H9 (cell line): ENCODE data around the gene DCLK2. TPM values are rescaled to one million over a fixed set of nuclear protein-coding genes. Genes with fewer than 3 reads are reported as not detected.

Experiments
- DNase-seq: peaks from one replicate; pipeline ENCODE4 v3.0.0-alpha.2; 2017
- H2AFZ ChIP-seq: one replicate; pipeline ENCODE4 v1.6.1; 2013; ENCODE audit warnings: mild to moderate bottlenecking, low read length, control low read depth, moderate library complexity
- H2AK5ac ChIP-seq: 2 replicates; pipeline ENCODE4 v1.6.1; 2013; ENCODE audit warnings: low read length, control low read depth, mixed read lengths; ENCODE audit not compliant: insufficient read length
- H2BK120ac ChIP-seq: one replicate; pipeline ENCODE4 v1.6.1; 2013; ENCODE audit warnings: low read depth, mild to moderate bottlenecking, low read length, control low read depth, inconsistent platforms; ENCODE audit not compliant: poor library complexity, severe bottlenecking
- H2BK12ac ChIP-seq: 2 replicates; pipeline ENCODE4 v1.6.1; 2013; ENCODE audit warnings: low read length, control low read depth, mixed read lengths, low read depth; ENCODE audit not compliant: insufficient read length
- H2BK15ac ChIP-seq: 2 replicates; pipeline ENCODE4 v1.6.1; 2013; ENCODE audit warnings: low read depth, low read length, control low read depth
- H2BK20ac ChIP-seq: one replicate; pipeline ENCODE4 v1.6.1; 2013; ENCODE audit warnings: low read depth, mild to moderate bottlenecking, low read length, control low read depth, inconsistent platforms; ENCODE audit not compliant: poor library complexity, severe bottlenecking
- H2BK5ac ChIP-seq: 2 replicates; pipeline ENCODE4 v1.6.1; 2013; ENCODE audit warnings: low read length, control low read depth, mixed read lengths; ENCODE audit not compliant: insufficient read length
- H3K14ac ChIP-seq: 2 replicates; pipeline ENCODE4 v1.6.1; 2013; ENCODE audit warnings: low read length, control low read depth; ENCODE audit not compliant: insufficient read depth
- H3K18ac ChIP-seq: 2 replicates; pipeline ENCODE4 v1.6.1; 2013; ENCODE audit warnings: low read depth, mild to moderate bottlenecking, mixed read lengths, low read length, control low read depth; ENCODE audit not compliant: insufficient read length
- H3K23ac ChIP-seq: 2 replicates; pipeline ENCODE4 v1.6.1; 2013; ENCODE audit warnings: low read length, control low read depth, mixed read lengths, low read depth; ENCODE audit not compliant: insufficient read length
- H3K23me2 ChIP-seq: 2 replicates; pipeline ENCODE4 v1.6.1; 2013; ENCODE audit warnings: low read depth, mild to moderate bottlenecking, mixed read lengths, low read length, control low read depth; ENCODE audit not compliant: insufficient read length, poor library complexity, severe bottlenecking
- H3K27ac ChIP-seq: 2 replicates; pipeline ENCODE4 v1.5.1; 2013; ENCODE audit warnings: low read length, control low read depth, mixed read lengths, low read depth; ENCODE audit not compliant: insufficient read length
- H3K27me3 ChIP-seq: 2 replicates; pipeline ENCODE4 v1.6.1; 2013; ENCODE audit warnings: low read length, control low read depth, inconsistent platforms; ENCODE audit not compliant: insufficient read depth
- H3K4ac ChIP-seq: 2 replicates; pipeline ENCODE4 v1.6.1; 2013; ENCODE audit warnings: low read depth, mild to moderate bottlenecking, control low read depth, inconsistent platforms, low read length, moderate library complexity
- H3K4me1 ChIP-seq: 2 replicates; pipeline ENCODE4 v1.6.1; 2013; ENCODE audit warnings: low read length, control low read depth, inconsistent platforms; ENCODE audit not compliant: insufficient read depth
- H3K4me2 ChIP-seq: 2 replicates; pipeline ENCODE4 v1.6.1; 2013; ENCODE audit warnings: low read length, control low read depth, mixed read lengths; ENCODE audit not compliant: insufficient read length, insufficient read depth
- H3K56ac ChIP-seq: 2 replicates; pipeline ENCODE4 v1.6.1; 2013; ENCODE audit warnings: low read depth, mild to moderate bottlenecking, mixed read lengths, low read length, control low read depth; ENCODE audit not compliant: insufficient read length
- H3K79me1 ChIP-seq: 2 replicates; pipeline ENCODE4 v1.6.1; 2013; ENCODE audit warnings: low read depth, mild to moderate bottlenecking, moderate library complexity, low read length, control low read depth, inconsistent platforms; ENCODE audit not compliant: insufficient read depth, poor library complexity, severe bottlenecking
- H3K79me2 ChIP-seq: 2 replicates; pipeline ENCODE4 v1.6.1; 2013; ENCODE audit warnings: low read length, control low read depth, inconsistent platforms; ENCODE audit not compliant: insufficient read depth
- H3K9ac ChIP-seq: 2 replicates; pipeline ENCODE4 v1.6.1; 2013; ENCODE audit warnings: low read length, control low read depth, mixed read lengths; ENCODE audit not compliant: insufficient read length; ENCODE audit errors: extremely low read depth
- H3K9me3 ChIP-seq: one replicate; pipeline ENCODE4 v1.6.1; 2013; ENCODE audit warnings: low read depth, low read length, inconsistent platforms; ENCODE audit not compliant: control insufficient read depth
- H3T11ph ChIP-seq: one replicate; pipeline ENCODE4 v1.6.1; 2013; ENCODE audit warnings: mild to moderate bottlenecking, low read length, control low read depth, inconsistent platforms
- H4K20me1 ChIP-seq: one replicate; pipeline ENCODE4 v1.6.1; 2013; ENCODE audit not compliant: control insufficient read depth, insufficient read length, insufficient read depth
- H4K5ac ChIP-seq: 2 replicates; pipeline ENCODE4 v1.6.1; 2013; ENCODE audit warnings: low read depth, mild to moderate bottlenecking, mixed read lengths, low read length, control low read depth; ENCODE audit not compliant: insufficient read length
- H4K8ac ChIP-seq: replicated peaks from 2 replicates; pipeline ENCODE4 v1.6.1; 2013; ENCODE audit warnings: low read length, control low read depth, mixed read lengths, low read depth; ENCODE audit not compliant: insufficient read length
- H4K91ac ChIP-seq: 2 replicates; pipeline ENCODE4 v1.6.1; 2013; ENCODE audit warnings: low read depth, mild to moderate bottlenecking, moderate library complexity, mixed read lengths, low read length, control low read depth; ENCODE audit not compliant: insufficient read length
- H3K27ac Mint-ChIP-seq, 3 experiments: 2 replicates in 2 of 3; 3 replicates in 1 of 3; pipeline ENCODE4 v1.8.0; 2020 to 2021; ENCODE audit warnings: mixed read lengths in 3 of 3, mild to moderate bottlenecking in 1 of 3, moderate library complexity in 1 of 3
- H3K27me3 Mint-ChIP-seq: 2 replicates; pipeline ENCODE4 v1.8.0; 2021; ENCODE audit warnings: low read depth, mild to moderate bottlenecking, moderate library complexity, mixed read lengths
- H3K36me3 Mint-ChIP-seq, 3 experiments: 2 replicates in 2 of 3; 3 replicates in 1 of 3; pipeline ENCODE4 v1.8.0; 2020 to 2021; ENCODE audit warnings: low read depth in 3 of 3, mixed read lengths in 3 of 3; ENCODE audit not compliant: insufficient read depth in 1 of 3
- H3K4me1 Mint-ChIP-seq, 2 experiments: 2 replicates each; pipeline ENCODE4 v1.8.0; 2020; ENCODE audit warnings: mixed read lengths in 2 of 2
- H3K4me3 Mint-ChIP-seq, 2 experiments: 2 replicates in 1 of 2; 3 replicates in 1 of 2; pipeline ENCODE4 v1.8.0; 2020 to 2021; ENCODE audit warnings: mild to moderate bottlenecking in 2 of 2, mixed read lengths in 2 of 2, moderate library complexity in 1 of 2
- H3K9me3 Mint-ChIP-seq, 2 experiments: 2 replicates in 1 of 2; 3 replicates in 1 of 2; pipeline ENCODE4 v1.8.0; 2020; ENCODE audit warnings: mild to moderate bottlenecking in 2 of 2, mixed read lengths in 2 of 2, moderate library complexity in 1 of 2
- WGBS: extraction: QIAGEN DNeasy Blood & Tissue Kit; methylation state at CpG from one replicate; pipeline ENCODE4 v1.1.7; 2013; ENCODE audit warnings: missing lambda C conversion rate, low lambda C conversion rate, mixed read lengths; ENCODE audit not compliant: insufficient read length; ENCODE audit errors: extremely low coverage; 5-methylcytosine and 5-hydroxymethylcytosine counted together
- total RNA-seq: library from RNA; stranded (reverse); gene quantifications from 2 replicates; pipeline ENCODE4 v1.2.1, GENCODE V29; 2021
- TF ChIP-seq, protein P1 (sequence below): fragments of 200-600 bp; sonication (generic); conservative IDR thresholded peaks from 3 replicates; pipeline ENCODE4 v1.8.0; 2021; ENCODE audit warnings: antibody characterized with exemption, mild to moderate bottlenecking

Gene DCLK2
- total RNA-seq, 1 experiment from 2014 or later = 0.33 TPM

GRCh38 chr4:150256225-150256620 lies 178.0 kb downstream of the DCLK2 start:
- peaks cover 3 to 4% of the 10 kb centered on the region in 2 experiments; a peak in 3 of 5 replicates for H3K9me3 Mint-ChIP-seq
- Histone ChIP-seq H3K9ac (no peak overlapping the region), H3K9me3 (no peaks in the 10 kb centered on the region), H3K56ac (no peak overlapping the region), H3K4me1 (0 out of 2 replicates have a peak, but pooled peaks cover 3% of the 10 kb centered on the region), H2BK120ac (no peak overlapping the region), H4K91ac (no peak overlapping the region), H3K4ac (no peak overlapping the region), H2BK20ac (no peak overlapping the region), H3K18ac (no peak overlapping the region), H3K27ac (no peak overlapping the region), H4K5ac (no peak overlapping the region), H3K4me2 (no peak overlapping the region), H2BK5ac (no peak overlapping the region), H3T11ph (no peak overlapping the region), H4K20me1 (no peaks in the 10 kb centered on the region), H3K27me3 (no peaks in the 10 kb centered on the region), H3K14ac (no peak overlapping the region), H3K23me2 (no peaks in the 10 kb centered on the region), H4K8ac (no peak overlapping the region), H2BK12ac (no peak overlapping the region), H3K79me1 (no peaks in the 10 kb centered on the region), H2AK5ac (no peak overlapping the region), H2AFZ (no peak overlapping the region), H2BK15ac (no peak overlapping the region), H3K79me2 (no peaks in the 10 kb centered on the region), H3K23ac (no peak overlapping the region)
- peaks cover 37 to 38% of the 10 kb centered on the region in 2 experiments for H3K4me1 Mint-ChIP-seq
- no peak for DNase-seq
- H3K27ac Mint-ChIP-seq = no peak overlapping the region
- H3K27me3 Mint-ChIP-seq = no peaks in the 10 kb centered on the region; the same call in none of the 2 replicates
- no peak overlapping the region for H3K4me3 Mint-ChIP-seq
- TF ChIP-seq, protein P1, sequence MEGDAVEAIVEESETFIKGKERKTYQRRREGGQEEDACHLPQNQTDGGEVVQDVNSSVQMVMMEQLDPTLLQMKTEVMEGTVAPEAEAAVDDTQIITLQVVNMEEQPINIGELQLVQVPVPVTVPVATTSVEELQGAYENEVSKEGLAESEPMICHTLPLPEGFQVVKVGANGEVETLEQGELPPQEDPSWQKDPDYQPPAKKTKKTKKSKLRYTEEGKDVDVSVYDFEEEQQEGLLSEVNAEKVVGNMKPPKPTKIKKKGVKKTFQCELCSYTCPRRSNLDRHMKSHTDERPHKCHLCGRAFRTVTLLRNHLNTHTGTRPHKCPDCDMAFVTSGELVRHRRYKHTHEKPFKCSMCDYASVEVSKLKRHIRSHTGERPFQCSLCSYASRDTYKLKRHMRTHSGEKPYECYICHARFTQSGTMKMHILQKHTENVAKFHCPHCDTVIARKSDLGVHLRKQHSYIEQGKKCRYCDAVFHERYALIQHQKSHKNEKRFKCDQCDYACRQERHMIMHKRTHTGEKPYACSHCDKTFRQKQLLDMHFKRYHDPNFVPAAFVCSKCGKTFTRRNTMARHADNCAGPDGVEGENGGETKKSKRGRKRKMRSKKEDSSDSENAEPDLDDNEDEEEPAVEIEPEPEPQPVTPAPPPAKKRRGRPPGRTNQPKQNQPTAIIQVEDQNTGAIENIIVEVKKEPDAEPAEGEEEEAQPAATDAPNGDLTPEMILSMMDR = no peak
- peaks cover 0 to 4% (median 0%) of the 10 kb centered on the region in 3 experiments; a peak in 1 of 7 replicates for H3K36me3 Mint-ChIP-seq
- WGBS = no CpG with 5 or more reads among the region's 23 CpGs
